ENCODE data around the gene VAV3. TPM values are rescaled to one million over a fixed set of nuclear protein-coding genes. Genes with fewer than 3 reads are reported as not detected.

The VAV3 gene
- total and polyA plus RNA-seq, 2 of the 8 experiments (the other 6 are each of a cell fraction or from before 2014, with no cell fraction given) = 2.9 to 7.9 TPM

DNA sequence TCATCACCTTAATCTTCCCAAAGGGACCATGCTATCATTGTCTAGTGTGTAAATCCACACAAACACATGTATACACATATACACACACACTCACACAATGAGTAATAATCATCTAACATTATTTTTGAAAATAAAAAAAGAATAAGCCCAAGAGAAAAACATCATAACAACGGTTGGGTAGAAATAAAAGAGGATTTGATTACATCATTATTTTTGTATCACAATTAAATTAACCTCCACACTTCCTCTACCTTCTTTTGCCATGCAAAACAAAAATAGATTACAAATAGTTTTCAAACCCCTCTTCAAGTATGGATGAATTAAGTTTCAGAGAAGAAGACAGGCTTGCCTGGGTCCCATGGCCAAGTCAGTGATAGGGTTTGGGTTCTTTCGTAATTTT lies 238.1 kb downstream of the VAV3 start:
- no peaks in the 10 kb centered on the region for H3K36me3 ChIP-seq (ENCODE audit: control insufficient read depth in 2 of 4, insufficient read depth in 4 of 4, low read length in 3 of 4)
- H3K27me3 ChIP-seq (replicated peaks in 1 of 4; ENCODE audit: control insufficient read depth in 3 of 4, extremely low read depth in 1 of 4, insufficient read depth in 3 of 4, low read length in 3 of 4) = no peaks in the 10 kb centered on the region
- no peak overlapping the region for H4K8ac ChIP-seq (ENCODE audit: extremely low read depth, insufficient read depth, low read length)
- H2BK12ac ChIP-seq (ENCODE audit: low read depth, low read length) = no peak overlapping the region
- H3K27ac ChIP-seq (ENCODE audit: low read depth, low read length) = no peak overlapping the region
- H3K14ac ChIP-seq (ENCODE audit: insufficient read length) = no peak overlapping the region
- H3K18ac ChIP-seq (ENCODE audit: extremely low read depth, low read length) = no peak overlapping the region
- H3K9me3 ChIP-seq (ENCODE audit: insufficient read depth in 2 of 2, low read depth in 1 of 2, low read length in 1 of 2) = no peaks in the 10 kb centered on the region
- no peak overlapping the region for H3K23ac ChIP-seq (ENCODE audit: insufficient read length)
- CTCF ChIA-PET (ENCODE audit: partially characterized antibody) = no interaction called here
- no peak overlapping the region for H3K9ac ChIP-seq (replicated peaks in 1 of 4; ENCODE audit: extremely low read depth in 1 of 4, low read depth in 3 of 4, low read length in 3 of 4)
- no peak overlapping the region for H2BK15ac ChIP-seq (ENCODE audit: low read length)
- DNase-seq (ENCODE audit: low read depth in 1 of 2, low spot score in 2 of 2) = no peak
- no peaks in the 10 kb centered on the region for H3K4me1 ChIP-seq (replicated peaks in 1 of 4; ENCODE audit: control insufficient read depth in 3 of 4, insufficient read depth in 4 of 4, low read length in 3 of 4)
- H2BK20ac ChIP-seq (ENCODE audit: low read length) = no peak overlapping the region
- no peak overlapping the region for H2BK120ac ChIP-seq (replicated peaks; ENCODE audit: low read depth, low read length)
- no peak overlapping the region for H2AFZ ChIP-seq (ENCODE audit: low read length)
- H3K4ac ChIP-seq (replicated peaks; ENCODE audit: insufficient read length, low read depth, low read length) = no peak overlapping the region
- no peaks in the 10 kb centered on the region for H3K79me2 ChIP-seq (ENCODE audit: control insufficient read depth in 1 of 2, insufficient read depth in 2 of 2, low read length in 2 of 2)
- H2AK5ac ChIP-seq (ENCODE audit: low read depth, low read length) = no peak overlapping the region
- no peaks in the 10 kb centered on the region for H3K23me2 ChIP-seq (ENCODE audit: low read depth, low read length)
- H4K5ac ChIP-seq (ENCODE audit: insufficient read length, low read depth, low read length) = no peak overlapping the region
- WGBS, 2 experiments (ENCODE audit: extremely low coverage in 1 of 2, insufficient coverage in 1 of 2, insufficient read length in 1 of 2, insufficient replicate concordance in 2 of 2, low coverage in 1 of 2, low lambda C conversion rate in 2 of 2, missing lambda C conversion rate in 1 of 2) = 93% methylated on average over 2 of the region's 2 CpGs; no CpG with 5 or more reads in 1 of the 2 experiments
- H3K56ac ChIP-seq (replicated peaks; ENCODE audit: insufficient read length, low read depth, low read length) = no peak overlapping the region
- POLR2A ChIA-PET (ENCODE audit: partially characterized antibody) = no interaction called here
- FAIRE-seq = no peak
- no peak overlapping the region for H3K4me3 ChIP-seq (ENCODE audit: extremely low read depth in 1 of 4, insufficient read depth in 2 of 4, low read depth in 3 of 4, low read length in 4 of 4)
- H4K20me1 ChIP-seq (replicated peaks in 1 of 2; ENCODE audit: control insufficient read depth in 1 of 2, insufficient read depth in 2 of 2, low read length in 2 of 2) = no peaks in the 10 kb centered on the region
- no peak overlapping the region for H4K91ac ChIP-seq (replicated peaks; ENCODE audit: insufficient read length, low read length)
- H3K79me1 ChIP-seq (ENCODE audit: low read depth, low read length) = no peaks in the 10 kb centered on the region
- H2BK5ac ChIP-seq (ENCODE audit: low read depth, low read length) = no peak overlapping the region
- no peak overlapping the region for H3K4me2 ChIP-seq (ENCODE audit: insufficient read depth in 1 of 2, low read depth in 2 of 2, low read length in 2 of 2)
- no peak for TF ChIP-seq EGR1 (IDR thresholded peaks at IDR 0.05; ENCODE audit: borderline replicate concordance, low read depth, low read length)
- TF ChIP-seq, protein P1, sequence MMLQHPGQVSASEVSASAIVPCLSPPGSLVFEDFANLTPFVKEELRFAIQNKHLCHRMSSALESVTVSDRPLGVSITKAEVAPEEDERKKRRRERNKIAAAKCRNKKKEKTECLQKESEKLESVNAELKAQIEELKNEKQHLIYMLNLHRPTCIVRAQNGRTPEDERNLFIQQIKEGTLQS (IDR thresholded peaks at IDR 0.05; ENCODE audit: insufficient read depth, low read depth, low read length) = no peak
- TF ChIP-seq SUZ12 (IDR thresholded peaks at IDR 0.05; ENCODE audit: low read length) = no peak
- no peak for TF ChIP-seq CBX8 (IDR thresholded peaks at IDR 0.05; ENCODE audit: borderline replicate concordance, low read depth, low read length)
